Thyroid gland (tissue), 4 donors: ENCODE results near the gene BCLAF1.

Experiments
- POLR2A ChIP-seq, 2 donors: fragments of 450-650 bp; IDR thresholded peaks; one replicate each; pipeline ENCODE4 v1.6.1; 2017; ENCODE audit warnings: antibody characterized with exemption in 2 of 2, mild to moderate bottlenecking in 2 of 2, moderate library complexity in 1 of 2
- TF ChIP-seq, protein P1 (sequence below), 6 experiments: fragments of 200-600 bp in 3 of 6; fragments of 450-650 bp in 3 of 6; sonication (generic) in 3 of 6; IDR thresholded peaks; one replicate each; pipeline ENCODE4 v1.5.1; 2016 to 2019; ENCODE audit warnings: antibody characterized with exemption in 6 of 6, mild to moderate bottlenecking in 2 of 6, inconsistent platforms in 1 of 6, moderate library complexity in 1 of 6

DNA sequence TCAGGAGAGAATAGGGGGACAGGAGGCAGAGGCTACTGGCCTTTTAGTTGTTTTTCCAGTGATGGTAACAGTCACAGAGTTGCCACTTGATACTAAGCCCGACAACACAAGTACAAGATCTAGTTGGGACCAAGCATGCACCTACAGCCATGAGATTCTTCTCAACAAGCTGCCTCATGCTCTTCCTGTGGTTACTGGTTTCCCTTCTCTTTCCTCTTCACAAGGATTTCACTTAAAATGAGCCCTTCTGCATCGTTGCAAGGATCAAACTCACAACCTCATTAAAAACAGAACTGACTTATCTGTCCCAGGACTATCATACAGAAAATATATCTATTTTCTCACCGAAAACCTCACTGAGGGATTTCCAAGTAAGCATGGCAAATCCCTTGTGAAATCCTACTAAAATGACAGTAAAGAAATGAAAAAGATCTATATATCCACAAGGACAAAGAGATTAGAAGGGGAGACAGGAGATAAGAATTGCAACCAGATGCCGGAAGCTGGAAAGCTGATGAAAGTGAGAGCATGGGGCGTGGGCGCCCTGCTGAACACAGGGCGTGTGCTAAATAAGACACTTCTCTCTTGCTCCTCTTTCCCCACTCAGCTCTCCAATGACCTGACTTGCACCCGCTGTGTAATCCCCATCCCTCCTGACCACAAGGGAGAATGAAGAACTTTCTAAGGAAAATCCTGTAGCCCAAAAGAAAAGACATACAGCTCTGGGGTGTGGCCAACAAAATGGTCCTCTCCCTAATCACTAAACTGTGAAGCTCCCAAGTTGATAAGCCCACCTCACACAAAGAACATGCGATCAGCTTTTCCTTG lies 53.0 kb downstream of the BCLAF1 start:
- TF ChIP-seq, protein P1, sequence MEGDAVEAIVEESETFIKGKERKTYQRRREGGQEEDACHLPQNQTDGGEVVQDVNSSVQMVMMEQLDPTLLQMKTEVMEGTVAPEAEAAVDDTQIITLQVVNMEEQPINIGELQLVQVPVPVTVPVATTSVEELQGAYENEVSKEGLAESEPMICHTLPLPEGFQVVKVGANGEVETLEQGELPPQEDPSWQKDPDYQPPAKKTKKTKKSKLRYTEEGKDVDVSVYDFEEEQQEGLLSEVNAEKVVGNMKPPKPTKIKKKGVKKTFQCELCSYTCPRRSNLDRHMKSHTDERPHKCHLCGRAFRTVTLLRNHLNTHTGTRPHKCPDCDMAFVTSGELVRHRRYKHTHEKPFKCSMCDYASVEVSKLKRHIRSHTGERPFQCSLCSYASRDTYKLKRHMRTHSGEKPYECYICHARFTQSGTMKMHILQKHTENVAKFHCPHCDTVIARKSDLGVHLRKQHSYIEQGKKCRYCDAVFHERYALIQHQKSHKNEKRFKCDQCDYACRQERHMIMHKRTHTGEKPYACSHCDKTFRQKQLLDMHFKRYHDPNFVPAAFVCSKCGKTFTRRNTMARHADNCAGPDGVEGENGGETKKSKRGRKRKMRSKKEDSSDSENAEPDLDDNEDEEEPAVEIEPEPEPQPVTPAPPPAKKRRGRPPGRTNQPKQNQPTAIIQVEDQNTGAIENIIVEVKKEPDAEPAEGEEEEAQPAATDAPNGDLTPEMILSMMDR (IDR thresholded peaks at IDR 0.05) = no peak
- TF ChIP-seq POLR2A (IDR thresholded peaks at IDR 0.05) = no peak
